HG02588 (cell line): ENCODE measurements around the gene CKM.
"Not testable (repeated sequence)": the region's sequence is repeated elsewhere in the genome, so short reads cannot be mapped to it uniquely, and the experiment has no call there.

ENCODE experiments used
- ATAC-seq: cut with Tn5 transposase; IDR thresholded peaks from one replicate; pipeline ENCODE4 v1.9.1; 2021; ENCODE audit warnings: mild to moderate bottlenecking, moderate library complexity; ENCODE audit not compliant: unreplicated experiment

The CKM gene

DNA sequence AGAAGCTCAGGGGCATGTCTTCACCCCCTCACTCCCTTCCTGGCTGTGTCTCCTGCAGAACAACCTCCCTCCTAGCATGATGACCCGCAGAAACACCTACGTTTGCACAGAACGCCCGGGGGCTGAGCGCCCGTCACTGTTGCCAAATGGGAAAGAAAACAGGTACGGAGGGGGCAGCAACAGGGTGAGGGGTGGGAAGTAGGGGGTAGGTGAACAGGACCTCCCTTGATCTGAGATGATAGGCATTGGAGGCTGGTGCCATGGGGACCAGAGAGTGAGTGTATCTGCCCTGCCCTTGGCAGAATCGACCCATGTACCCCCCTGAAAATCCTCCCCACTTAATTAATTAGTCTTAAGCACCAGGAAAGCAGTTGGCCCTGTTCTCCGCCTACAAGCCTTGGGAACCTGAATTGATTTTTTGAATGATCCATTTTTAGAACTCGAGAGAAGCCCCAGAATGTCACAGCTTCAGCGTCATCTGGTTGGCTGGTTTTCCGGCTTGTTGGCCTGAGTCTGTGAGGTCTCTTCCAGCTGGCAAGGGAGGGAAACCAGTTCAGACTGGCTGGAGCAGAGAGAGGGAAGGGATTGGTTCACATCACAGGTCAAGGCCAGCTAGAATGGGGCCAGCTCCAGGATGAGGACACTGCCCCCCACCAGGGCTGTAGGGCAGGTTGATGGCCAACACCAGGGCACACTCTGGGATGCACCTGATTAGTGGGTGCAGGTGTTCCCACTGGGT lies 28.2 kb downstream of the CKM start:
- no peak for ATAC-seq

- ATAC-seq, result no peak
Measured at GRCh38 chr19:45293682-45294081, 29.0 kb downstream of the CKM start.

DNA sequence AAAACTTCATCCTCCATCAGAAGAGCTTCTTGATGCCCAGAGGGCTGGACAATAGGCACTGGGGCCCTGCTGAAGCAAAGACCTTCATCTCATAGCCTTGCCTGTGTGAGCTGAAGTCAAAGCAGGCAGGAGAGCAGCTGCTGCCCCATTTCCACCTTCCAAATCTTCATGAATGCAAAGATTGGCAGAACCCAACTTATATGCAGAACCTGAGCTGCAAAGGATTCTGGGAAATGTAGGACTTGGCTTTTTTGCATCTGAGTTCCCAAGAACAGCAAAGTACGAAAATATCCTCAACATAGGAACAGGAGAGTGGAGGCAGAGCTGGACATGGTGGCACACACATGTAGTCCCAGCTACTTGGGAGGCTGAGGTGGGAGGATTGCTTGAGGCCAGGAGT lies 30.8 kb downstream of the CKM start:
- ATAC-seq, result no peak

GRCh38 chr19:45290381-45290931 lies 32.2 kb downstream of the CKM start:
- ATAC-seq, result no peak

DNA sequence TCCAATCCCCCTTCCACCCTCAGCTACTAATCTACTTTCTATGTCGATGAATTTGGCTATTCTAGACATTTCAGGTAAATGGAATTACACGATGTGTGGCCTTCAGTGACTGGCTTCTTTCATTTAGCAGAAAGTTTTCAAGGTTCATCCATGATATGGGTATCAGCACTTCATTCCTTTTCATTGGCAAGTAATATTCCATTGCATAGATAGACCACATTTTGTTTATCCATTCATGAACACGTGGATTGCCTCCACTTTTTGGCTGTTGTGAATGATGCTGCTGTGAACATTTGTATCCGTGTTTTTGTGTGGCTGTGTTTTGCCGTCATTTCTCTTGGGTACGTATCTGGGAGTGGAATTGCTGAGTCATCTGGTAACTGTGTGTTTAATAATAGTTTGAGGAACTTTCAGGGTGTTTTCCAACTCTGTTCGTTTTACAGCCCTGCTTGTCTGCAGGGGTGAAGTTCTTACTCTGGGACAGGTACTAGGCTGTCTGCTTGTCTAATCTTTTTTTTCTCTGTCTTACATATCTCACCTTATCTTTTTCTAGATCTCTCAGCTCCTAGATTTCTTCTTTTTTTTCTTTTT lies 39.1 kb downstream of the CKM start:
- ATAC-seq, result no peak

DNA sequence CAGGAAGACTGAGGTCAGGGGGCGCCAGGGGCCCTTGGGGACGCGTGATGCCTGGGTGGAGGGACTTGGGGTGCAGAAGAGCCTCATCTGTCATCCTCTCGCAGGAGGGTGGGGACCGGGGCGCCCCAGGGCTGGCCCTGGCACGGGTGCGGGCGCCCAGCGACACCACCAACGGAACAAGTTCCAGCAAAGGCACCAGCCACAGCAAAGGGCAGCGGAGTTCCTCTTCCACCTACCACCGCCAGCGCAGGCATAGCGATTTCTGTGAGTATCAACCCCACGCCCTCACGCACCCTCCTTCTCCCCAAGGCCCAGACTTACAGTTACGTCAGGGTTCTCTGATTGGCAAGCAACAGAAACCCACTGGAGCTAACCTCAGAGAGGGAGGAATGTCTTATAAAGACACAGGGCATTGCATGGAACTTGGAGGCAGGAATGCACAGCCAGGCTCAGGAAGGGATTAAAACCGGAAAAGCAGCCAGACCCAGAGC lies 42.2 kb downstream of the CKM start:
- ATAC-seq, result no peak

GRCh38 chr19:45279587-45280192 lies 43.0 kb downstream of the CKM start:
- ATAC-seq, result no peak

GRCh38 chr19:45278087-45278486 lies 44.6 kb downstream of the CKM start:
- ATAC-seq, result no peak

- ATAC-seq, result no peak
Measured at GRCh38 chr19:45276284-45276687, 46.4 kb downstream of the CKM start.

- ATAC-seq, result no peak
Measured at GRCh38 chr19:45275370-45275971, 47.2 kb downstream of the CKM start.

- no peak for ATAC-seq
Measured at GRCh38 chr19:45273521-45273855, 49.2 kb downstream of the CKM start.

GRCh38 chr19:45271735-45272108 lies 51.0 kb downstream of the CKM start:
- no peak for ATAC-seq

DNA sequence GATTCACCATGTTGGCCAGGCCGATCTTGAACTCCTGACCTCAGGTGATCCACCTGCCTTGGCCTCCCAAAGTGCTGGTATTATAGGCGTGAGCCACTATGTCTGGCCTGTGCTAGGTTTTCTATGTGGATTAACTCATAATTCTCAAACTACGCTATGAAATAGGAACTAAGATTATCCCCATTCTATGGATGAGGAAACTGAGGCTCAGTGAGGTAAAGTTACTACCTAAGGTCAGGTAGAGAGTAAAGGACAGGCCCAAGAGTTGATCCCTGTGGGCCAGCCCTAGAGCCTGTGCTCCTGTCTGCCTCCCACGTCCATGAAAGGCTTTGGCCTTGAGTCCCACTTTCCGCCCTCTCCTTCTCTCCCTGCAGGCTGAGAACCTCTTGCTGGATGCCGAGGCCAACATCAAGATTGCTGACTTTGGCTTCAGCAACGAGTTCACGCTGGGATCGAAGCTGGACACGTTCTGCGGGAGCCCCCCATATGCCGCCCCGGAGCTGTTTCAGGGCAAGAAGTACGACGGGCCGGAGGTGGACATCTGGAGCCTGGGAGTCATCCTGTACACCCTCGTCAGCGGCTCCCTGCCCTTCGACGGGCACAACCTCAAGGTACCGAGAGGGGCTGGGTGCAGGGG lies 51.5 kb downstream of the CKM start:
- ATAC-seq, result no peak

- ATAC-seq, result not testable (repeated sequence)
Measured at GRCh38 chr19:45269939-45270338, 52.7 kb downstream of the CKM start.

GRCh38 chr19:45267296-45267695 lies 55.4 kb downstream of the CKM start:
- ATAC-seq, result no peak

DNA sequence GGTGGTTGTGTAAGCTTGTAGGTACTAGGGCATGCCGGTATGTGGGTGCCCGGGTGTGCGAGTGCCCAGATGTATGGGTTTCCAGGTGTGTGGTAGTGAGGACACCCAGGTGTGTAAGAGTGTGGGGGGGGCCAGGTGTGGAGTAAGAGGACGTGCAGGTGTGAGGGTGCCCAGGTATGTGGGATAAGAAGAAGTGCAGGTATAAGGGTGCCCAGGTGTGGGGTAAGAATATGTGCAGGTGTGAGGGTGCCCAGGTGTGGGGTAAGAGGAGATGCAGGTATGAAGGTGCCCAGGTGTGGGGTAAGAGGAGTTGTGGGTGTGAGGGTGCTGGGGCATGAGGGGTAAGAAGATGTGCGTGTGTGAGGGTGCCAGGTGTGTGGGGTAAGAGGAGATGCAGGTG lies 57.3 kb downstream of the CKM start:
- no peak for ATAC-seq

GRCh38 chr19:45264781-45265317 lies 57.8 kb downstream of the CKM start:
- ATAC-seq, result no peak

DNA sequence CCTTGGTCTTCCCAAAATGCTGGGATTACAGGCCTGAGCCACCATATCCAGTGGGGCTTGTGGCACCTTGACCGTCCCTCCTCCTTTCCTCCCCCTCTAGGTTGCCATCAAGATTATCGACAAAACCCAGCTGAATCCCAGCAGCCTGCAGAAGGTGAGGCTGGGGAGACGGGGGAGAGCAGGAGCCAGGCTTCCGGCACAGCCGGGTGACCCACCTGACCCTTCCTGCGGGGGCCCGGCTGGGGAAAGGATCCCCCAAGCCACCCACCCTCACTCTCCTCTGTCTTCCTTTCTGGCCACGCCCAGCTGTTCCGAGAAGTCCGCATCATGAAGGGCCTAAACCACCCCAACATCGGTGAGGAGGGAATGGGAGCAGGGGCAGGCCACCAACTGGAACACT lies 59.7 kb downstream of the CKM start:
- no peak for ATAC-seq

- no peak for ATAC-seq
Measured at GRCh38 chr19:45262570-45262969, 60.1 kb downstream of the CKM start.

- no peak for ATAC-seq
Measured at GRCh38 chr19:45258862-45259261, 63.8 kb downstream of the CKM start.

DNA sequence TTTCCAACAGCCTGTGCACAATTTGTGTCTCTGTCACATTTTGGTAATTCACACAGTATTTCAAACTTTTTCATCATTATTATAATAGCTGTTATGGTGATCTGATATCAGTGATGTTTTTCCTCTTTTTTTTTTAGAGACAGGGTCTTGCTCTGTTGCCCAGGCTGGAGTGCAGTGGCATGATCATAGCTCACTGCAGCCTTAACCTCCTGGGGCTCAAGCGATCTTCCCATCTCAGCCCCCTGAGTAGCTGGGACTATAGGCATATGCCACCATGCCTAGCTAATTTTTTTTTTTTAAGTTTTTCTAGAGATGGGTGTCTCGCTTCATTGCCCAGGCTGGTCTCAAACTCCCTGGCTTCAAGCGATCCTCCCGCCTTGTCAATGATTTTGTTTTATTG lies 65.8 kb downstream of the CKM start:
- ATAC-seq, result no peak
